HCEC 1CT (cell line): ENCODE measurements around the gene ZSWIM1.
"Not testable (repeated sequence)": the region's sequence is repeated elsewhere in the genome, so short reads cannot be mapped to it uniquely, and the experiment has no call there.

Experiments used
- DNase-seq: peaks from one replicate; pipeline ENCODE4 v3.0.0-alpha.2; 2017

Gene ZSWIM1

GRCh38 chr20:45857114-45857881, 23.7 kb upstream of the ZSWIM1 start, which contains the start of the genes ACOT8 and ZSWIM3:
TSS of gene ACOT8 (minus strand) at chr20:45857392. CDS start at chr20:45857315, 77 bp downstream.
TSS of gene ZSWIM3 (plus strand) at chr20:45857614. CDS start at chr20:45857826, 212 bp downstream.
- peak; percentile 100 for DNase-seq

GRCh38 chr20:45857882-45858216, 23.2 kb upstream of the ZSWIM1 start:
- DNase-seq: no peak

- DNase-seq: no peak
These were observed 21.1 kb upstream of the ZSWIM1 start for GRCh38 chr20:45859916-45860315.

GRCh38 chr20:45860560-45861220, 20.3 kb upstream of the ZSWIM1 start:
- no peak for DNase-seq

- DNase-seq: no peak
These were observed 19.6 kb upstream of the ZSWIM1 start for GRCh38 chr20:45861221-45862075.

GRCh38 chr20:45863543-45864470, 17.2 kb upstream of the ZSWIM1 start:
- DNase-seq: no peak

- DNase-seq: no peak
These were observed 14.6 kb upstream of the ZSWIM1 start for GRCh38 chr20:45866454-45866853.

- no peak for DNase-seq
These were observed 13.8 kb upstream of the ZSWIM1 start for GRCh38 chr20:45867136-45867818.

GRCh38 chr20:45867819-45868176, 13.2 kb upstream of the ZSWIM1 start:
- DNase-seq: peak; percentile 75

GRCh38 chr20:45872626-45873025, 8.4 kb upstream of the ZSWIM1 start:
- DNase-seq: no peak

- peak; percentile 66 for DNase-seq
These were observed 7.5 kb upstream of the ZSWIM1 start for GRCh38 chr20:45873409-45874103.

GRCh38 chr20:45874104-45874481, 6.9 kb upstream of the ZSWIM1 start:
- DNase-seq: not testable (repeated sequence)

GRCh38 chr20:45874576-45874975, 6.5 kb upstream of the ZSWIM1 start:
- DNase-seq: no peak

- DNase-seq: no peak
These were observed 2.8 kb upstream of the ZSWIM1 start for GRCh38 chr20:45878076-45878761.

- no peak for DNase-seq
These were observed 1.6 kb downstream of the ZSWIM1 start for GRCh38 chr20:45882469-45883099.

GRCh38 chr20:45883100-45883469, 2.1 kb downstream of the ZSWIM1 start:
- no peak for DNase-seq

GRCh38 chr20:45886590-45887345, 5.7 kb downstream of the ZSWIM1 start:
- DNase-seq: no peak

GRCh38 chr20:45887346-45887715, 6.3 kb downstream of the ZSWIM1 start, which contains the start of gene SPATA25:
TSS of gene SPATA25 (minus strand) at chr20:45887622. CDS start at chr20:45887590, 32 bp downstream.
- no peak for DNase-seq

GRCh38 chr20:45888681-45889080, 7.7 kb downstream of the ZSWIM1 start:
- DNase-seq: no peak
